GM18508 (cell line): Measurements from ENCODE around the gene RRN3.
"Not testable (repeated sequence)": the region's sequence is repeated elsewhere in the genome, so short reads cannot be mapped to it uniquely, and the experiment has no call there.

Experiments
- ATAC-seq: cut with Tn5 transposase; IDR thresholded peaks from one replicate; pipeline ENCODE4 v1.9.1; 2021; ENCODE audit warnings: moderate number of reproducible peaks; ENCODE audit not compliant: insufficient read depth, unreplicated experiment

Gene RRN3

GRCh38 chr16:15100372-15100987 is 6.4 kb upstream of the RRN3 start:
- not testable (repeated sequence) for ATAC-seq

DNA sequence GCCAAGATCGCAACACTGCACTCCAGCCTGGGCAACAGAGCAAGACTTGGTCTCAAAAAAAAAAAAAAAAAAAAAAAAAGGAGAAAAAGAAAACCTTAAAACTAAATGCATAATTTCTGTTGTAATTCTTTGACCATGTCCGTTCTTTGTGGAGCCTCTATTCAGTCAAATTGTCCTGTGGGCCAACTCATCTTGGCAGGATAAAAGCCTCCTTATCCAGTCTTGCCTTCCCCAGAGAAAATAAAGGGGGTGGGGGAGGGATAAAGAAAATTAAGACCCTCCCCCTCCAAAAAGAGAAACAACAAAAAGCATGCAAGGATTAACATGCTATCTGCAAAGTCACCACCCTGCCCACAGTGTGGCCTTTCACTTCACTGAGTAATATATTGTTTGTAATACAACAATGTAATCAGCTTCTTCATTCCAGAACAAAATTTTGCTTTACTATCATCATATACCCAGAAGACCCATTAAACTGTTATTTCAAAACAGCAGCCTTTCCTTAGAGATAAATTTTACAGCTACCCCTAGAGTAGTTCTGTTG is 5.4 kb upstream of the RRN3 start:
- not testable (repeated sequence) for ATAC-seq

- not testable (repeated sequence) for ATAC-seq
Measured at GRCh38 chr16:15096583-15096972, 2.5 kb upstream of the RRN3 start.

DNA sequence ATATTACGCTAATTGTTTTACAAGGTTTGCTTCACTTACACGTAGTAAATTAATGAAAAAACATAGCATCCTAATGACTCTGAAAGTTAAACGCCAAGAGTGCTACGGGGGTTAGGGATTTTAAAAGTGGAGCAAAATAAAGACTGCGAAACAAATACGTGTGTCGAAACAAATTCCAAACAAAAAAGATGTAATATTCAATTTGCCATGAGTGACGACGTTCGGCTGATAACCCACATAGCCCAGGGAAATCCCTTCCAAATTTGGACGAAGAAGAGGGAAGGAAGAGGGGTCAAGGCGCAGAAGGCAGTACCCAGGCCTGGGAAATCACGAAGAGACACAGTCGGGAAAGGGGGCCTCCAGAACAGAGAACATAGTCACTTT is 509 bp downstream of the RRN3 start:
- ATAC-seq = not testable (repeated sequence)

GRCh38 chr16:15090663-15091269 is 3.3 kb downstream of the RRN3 start:
- not testable (repeated sequence) for ATAC-seq

DNA sequence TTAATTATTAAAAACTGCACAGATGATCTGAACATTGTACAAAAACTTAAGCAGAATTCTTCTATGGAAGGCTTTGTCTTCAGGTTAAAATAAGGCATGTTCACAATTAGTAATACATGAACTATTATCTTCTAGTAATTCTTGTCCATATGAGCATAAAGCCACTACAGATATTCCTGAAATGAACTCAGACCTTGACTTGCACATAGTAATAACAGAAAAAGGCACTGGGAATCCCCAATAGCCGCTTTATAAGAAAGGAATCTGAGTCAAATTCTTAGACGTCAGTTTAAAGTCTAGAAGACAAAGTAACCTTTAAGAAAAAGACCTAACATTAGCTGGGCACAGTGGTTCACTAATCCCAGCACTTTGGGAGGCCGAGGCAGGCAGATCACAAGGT is 11.3 kb downstream of the RRN3 start:
- ATAC-seq = not testable (repeated sequence)

- ATAC-seq = not testable (repeated sequence)
Measured at GRCh38 chr16:15080883-15081282, 13.2 kb downstream of the RRN3 start.

GRCh38 chr16:15076161-15076560 is 17.9 kb downstream of the RRN3 start:
- not testable (repeated sequence) for ATAC-seq

GRCh38 chr16:15073101-15073500 is 21.0 kb downstream of the RRN3 start:
- ATAC-seq = no peak

DNA sequence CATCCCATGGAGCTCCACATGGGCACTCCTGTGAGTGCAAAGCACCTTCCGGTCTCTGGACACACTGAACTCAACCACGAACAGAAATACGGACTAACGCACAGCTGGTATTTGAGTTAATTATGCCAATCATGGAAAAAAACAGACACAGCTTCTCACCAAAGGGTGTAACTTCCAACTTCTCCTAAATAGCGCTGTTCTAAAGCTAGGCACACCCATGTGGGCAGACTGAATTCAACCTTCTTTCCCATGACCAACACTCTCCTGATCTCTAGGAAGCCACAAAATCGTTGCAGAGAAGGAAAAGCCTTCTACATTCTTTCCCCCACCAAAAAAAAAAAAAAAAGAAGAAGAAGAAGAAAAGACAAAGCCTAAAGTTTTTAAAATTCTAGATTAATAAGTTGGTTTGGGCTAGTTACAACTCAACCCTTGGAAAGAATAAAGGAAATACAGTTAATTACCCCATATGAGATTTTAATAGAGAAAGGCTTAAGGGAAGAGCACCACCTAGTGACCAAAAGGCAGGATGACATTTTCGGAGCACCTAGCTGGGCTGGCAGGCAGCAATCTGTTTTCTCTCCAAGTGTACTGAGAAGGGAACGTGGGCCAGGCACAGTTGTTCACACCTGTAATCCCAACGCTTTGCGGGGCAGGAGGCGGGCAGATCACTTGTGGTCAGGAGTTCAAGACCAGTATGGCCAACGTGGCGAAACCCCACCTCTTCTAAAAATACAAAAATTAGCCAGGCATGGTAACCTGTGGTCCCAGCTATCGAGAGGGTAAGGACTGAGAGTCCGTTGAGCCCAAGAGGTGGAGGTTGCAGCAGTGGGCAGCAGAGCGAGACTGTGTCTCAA is 21.9 kb downstream of the RRN3 start:
- ATAC-seq = not testable (repeated sequence)

DNA sequence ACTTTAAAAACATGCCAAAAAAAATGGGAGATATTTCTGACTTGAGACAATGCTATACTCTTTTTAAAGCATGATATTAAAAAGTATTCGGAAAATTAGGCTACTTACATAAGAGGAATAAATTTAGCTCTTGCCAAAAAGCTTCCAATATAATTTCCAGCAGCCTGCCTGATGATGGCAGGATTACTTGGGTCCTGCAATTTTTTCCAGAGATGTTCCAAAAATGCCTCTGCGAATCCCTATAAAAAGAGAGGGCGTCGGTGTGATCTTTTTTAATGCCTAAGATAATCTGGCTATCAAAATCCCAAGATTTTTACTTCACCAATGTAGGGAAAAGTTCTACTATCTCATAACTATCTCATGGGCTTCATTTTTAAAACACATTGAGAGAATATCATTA is 23.1 kb downstream of the RRN3 start:
- not testable (repeated sequence) for ATAC-seq

GRCh38 chr16:15066690-15067089 is 27.4 kb downstream of the RRN3 start:
- ATAC-seq = not testable (repeated sequence)

- not testable (repeated sequence) for ATAC-seq
Measured at GRCh38 chr16:15065961-15066360, 28.1 kb downstream of the RRN3 start.

DNA sequence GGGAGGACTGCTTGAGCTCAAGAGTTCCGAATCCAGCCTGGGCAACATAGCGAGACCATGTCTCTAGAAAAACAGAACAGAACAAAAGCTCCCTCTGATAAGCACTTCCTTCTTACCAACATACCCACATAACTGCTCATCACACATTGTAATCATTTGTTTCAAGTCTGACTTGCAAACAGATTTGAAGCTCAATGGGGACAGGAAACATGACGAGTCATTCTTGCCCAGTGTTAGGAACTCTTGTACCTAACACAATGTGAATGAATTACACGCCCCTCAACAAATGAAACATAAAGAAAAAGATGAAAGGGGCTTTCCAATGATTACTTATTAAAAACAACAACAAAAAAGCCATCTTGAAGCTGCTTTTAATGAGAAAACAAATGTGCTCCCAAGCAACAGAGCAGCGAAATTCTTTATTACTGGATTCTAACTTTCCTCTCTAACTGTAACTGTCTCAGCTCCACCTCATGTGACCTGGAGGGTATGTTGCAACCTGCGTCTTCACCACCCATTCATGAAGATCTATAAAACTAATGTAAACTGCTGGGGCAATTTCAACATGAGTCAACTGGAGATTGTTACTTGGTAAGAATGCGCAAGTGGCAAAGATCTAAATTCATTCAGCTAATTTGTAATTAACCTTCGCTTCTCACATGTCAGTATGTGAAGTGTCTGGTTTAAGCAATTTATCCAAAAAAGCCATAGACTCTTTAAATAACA is 31.8 kb downstream of the RRN3 start:
- ATAC-seq = not testable (repeated sequence)

- no peak for ATAC-seq
Measured at GRCh38 chr16:15059324-15059723, 34.7 kb downstream of the RRN3 start.

DNA sequence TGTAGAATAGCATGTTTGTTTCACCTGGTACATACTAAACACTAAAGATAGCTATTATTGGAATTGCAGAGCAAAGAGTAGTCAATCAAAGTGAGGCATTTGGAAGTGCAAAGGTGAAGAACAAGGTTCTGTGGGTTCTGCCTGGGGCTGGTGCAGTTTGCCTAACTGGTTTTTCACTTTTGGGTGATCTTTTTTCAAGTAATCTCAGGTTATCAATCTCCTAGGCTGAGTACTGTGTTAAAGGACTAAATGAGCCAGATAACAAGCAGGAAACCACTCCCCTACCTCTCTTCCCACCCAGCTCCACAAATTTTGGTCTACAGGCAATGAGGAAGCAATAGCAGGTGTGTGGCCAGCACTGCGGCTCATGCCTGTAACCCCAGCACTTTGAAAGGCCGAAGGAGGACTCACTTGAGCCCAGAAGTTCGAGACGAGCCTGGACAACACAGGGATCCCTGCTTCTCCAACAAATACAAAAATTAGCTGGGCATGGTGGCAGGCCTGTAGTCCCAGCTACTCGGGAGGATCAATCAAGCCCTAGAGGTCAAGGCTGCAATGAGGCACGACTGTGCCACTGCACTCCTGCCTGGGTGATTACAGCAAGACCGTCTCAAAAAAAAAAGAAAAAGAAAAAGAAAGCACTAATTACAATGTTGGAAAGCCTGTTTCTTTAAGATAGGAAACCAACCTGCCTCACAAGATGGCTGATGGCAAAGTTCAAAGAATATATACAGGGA is 36.2 kb downstream of the RRN3 start:
- no peak for ATAC-seq

DNA sequence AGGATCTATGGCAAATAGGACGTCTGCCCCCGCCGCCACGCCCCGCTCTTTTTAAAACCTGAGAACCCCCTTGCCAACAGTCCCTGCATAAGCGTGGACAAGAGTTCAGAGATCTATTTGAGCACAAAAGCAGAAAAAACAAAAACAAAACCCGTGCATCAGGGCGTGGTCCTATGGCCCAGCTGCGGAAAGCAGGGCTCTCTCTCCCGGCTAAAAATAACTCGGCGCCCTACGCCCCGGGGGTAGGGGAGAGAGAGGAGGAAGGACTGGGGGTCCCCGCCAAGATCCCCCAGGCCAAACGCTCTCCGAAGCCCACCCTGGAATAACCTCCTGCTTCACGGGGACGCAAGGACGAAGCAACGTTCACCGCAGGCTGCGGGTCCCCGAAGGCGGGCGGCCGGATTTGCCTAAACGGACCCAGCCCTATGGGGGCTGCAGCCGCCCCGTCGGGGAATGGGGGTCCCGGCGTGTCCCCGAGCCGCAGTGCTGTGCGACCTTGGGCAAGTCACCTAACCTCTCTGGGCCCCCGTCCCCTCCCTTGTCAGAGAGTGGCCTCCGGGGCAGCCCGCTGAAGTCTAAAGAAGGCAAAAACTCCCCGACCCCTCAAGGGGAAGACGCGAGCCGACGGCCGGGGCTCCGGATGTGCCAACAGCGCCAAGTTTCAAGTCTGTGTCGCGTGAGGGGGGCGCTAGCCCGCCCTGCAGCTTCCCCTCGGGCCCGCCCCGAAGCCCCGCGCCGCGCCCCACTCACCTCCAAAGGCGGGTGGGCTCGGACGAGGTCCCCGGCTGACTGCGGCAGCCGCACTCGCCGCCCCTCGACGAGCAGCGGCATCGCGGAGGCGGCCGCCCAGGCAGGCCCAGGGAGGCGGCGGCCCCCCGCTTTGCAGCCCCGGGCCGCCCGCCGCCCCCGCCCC is 38.7 kb downstream of the RRN3 start:
- ATAC-seq = peak; percentile 28

- ATAC-seq = no peak
Measured at GRCh38 chr16:15054357-15055140, 39.5 kb downstream of the RRN3 start.
